ENCODE data around the gene NDUFB11.
"Not testable (repeated sequence)": the region's sequence is repeated elsewhere in the genome, so short reads cannot be mapped to it uniquely, and the experiment has no call there.

Gene NDUFB11

GRCh38 chrX:47146936-47147859 lies 2.7 kb upstream of the NDUFB11 start:
- DNase-seq (ENCODE audit: low read depth in 2 of 2), result no peak

GRCh38 chrX:47146121-47146935 lies 1.8 kb upstream of the NDUFB11 start:
- no peak for DNase-seq (ENCODE audit: low read depth in 2 of 2)

GRCh38 chrX:47145395-47146120 lies 1.1 kb upstream of the NDUFB11 start:
- DNase-seq (ENCODE audit: low read depth in 2 of 2), result no peak

DNA sequence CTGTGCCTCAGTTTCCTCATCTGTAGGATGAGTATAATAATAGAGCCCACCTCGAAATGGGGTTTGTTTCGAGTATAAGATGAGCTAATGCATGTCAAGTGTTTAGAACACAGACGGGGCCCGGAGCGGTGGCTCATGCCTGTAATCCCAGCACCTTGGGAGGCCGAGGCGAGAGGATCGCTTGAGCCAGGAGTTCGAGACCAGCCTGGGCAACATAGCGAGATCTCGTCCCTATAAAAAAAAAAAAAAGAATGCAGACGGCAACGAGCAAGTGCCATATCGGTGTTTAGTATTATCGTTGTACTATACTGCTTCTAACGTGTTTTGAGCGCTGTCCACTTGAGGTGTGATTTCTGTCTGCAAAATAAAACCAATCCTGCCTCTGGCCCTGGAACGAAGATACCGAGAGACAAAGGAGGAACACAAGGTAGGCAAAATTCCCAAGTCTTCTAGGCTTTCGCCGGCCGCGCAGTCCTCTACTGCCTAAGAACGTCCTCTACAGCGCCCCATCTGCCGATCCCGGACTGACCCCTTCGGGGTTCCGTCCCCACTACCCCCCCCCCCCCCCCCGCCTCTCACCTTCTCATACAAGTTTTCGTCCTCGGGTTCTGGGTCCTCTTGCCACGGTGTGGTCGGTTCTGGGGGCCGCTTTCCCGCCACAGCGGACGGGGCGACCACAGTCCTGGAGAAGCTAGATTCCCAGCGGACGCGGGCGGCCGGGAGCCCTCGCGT lies 442 bp downstream of the NDUFB11 start:
- DNase-seq (ENCODE audit: low read depth in 2 of 2), result peak in 1 of 2 donors; percentile 4

GRCh38 chrX:47138171-47138570 lies 6.3 kb downstream of the NDUFB11 start:
- DNase-seq (ENCODE audit: low read depth in 2 of 2), result no peak

DNA sequence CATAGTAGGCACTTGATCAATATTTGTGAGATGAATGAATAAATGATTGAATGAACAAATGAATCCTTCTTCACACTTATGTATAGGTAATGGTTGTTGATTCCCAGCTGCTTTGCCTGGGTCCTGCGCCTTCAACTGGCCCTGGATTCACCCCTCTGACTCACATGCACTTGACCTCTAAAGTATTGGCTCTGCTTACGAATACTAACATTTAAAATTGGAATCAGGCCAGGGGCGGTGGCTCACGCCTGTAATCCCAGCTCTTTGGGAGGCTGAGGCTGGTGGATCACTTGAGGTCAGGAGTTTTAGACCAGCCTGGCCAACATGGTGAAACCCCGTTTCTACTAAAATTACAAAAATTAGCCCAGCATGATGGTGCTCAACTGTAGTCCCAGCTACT lies 8.9 kb downstream of the NDUFB11 start:
- DNase-seq (ENCODE audit: low read depth in 2 of 2), result not testable (repeated sequence)

GRCh38 chrX:47133493-47133892 lies 11.0 kb downstream of the NDUFB11 start:
- DNase-seq (ENCODE audit: low read depth in 2 of 2), result no peak

GRCh38 chrX:47129899-47130358 lies 14.6 kb downstream of the NDUFB11 start:
- DNase-seq (ENCODE audit: low read depth in 2 of 2), result no peak

- peak; percentile 63 to 78 for DNase-seq (ENCODE audit: low read depth in 2 of 2)
Measured at GRCh38 chrX:47129157-47129898, 15.2 kb downstream of the NDUFB11 start.

GRCh38 chrX:47124466-47124865 lies 20.0 kb downstream of the NDUFB11 start:
- DNase-seq (ENCODE audit: low read depth in 2 of 2), result not testable (repeated sequence)

- not testable (repeated sequence) for DNase-seq (ENCODE audit: low read depth in 2 of 2)
Measured at GRCh38 chrX:47116551-47117110, 27.9 kb downstream of the NDUFB11 start.

DNA sequence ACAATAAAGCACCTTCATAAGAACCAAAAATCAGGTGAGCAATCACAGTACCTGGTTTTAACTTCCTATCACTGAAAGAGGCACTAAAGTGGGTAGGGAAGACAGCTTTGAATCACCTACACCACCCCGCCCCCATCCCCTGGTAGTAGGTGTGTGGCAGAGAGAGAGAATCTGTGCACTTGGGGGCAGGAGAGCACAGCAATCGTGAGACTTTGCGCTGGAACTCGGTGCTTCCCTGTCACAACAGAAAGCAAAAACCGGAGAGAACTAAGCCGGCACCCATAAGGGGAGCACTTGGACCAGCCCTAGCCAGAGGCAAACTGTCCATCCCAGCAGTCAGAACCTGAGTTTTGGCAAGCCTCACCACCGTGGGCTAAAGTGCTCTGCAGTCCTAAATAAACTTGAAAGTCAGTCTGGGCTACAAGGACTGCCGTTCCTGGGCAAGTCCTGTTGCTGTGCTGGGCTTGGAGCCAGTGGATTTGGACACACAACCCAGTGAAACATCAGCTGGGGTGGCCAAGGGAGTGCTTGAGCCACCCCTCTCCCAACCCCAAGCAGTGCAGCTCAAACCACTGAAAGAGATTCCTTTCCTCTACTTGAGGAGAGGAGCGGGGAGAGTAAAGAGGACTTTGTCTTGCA lies 32.1 kb downstream of the NDUFB11 start:
- DNase-seq (ENCODE audit: low read depth in 2 of 2), result no peak

DNA sequence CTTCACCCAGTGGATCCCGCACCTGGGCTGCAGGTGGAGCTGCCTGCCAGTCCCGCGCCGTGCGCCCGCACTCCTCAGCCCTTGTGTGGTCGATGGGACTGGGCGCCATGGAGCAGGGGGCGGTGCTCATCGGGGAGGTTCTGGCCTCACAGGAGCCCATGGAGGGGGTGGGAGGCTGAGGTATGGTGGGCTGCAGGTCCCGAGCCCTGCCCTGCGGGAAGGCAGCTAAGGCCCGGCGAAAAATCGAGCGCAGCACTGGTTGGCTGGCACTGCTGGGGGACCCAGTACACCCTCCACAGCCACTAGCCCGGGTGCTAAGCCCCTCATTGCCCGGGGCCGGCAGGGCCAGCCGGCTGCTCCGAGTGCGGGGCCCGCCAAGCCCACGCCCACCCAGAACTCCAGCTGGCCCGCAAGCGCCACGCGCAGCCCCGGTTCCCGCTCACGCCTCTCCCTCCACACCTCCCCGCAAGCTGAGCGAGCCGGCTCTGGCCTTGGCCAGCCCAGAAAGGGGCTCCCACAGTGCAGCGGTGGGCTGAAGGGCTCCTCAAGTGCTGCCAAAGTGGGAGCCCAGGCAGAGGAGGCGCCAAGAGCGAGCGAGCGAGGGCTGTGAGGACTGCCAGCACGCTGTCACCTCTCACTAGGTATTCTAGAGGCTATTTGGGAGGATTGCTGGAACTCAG lies 33.4 kb downstream of the NDUFB11 start:
- not testable (repeated sequence) for DNase-seq (ENCODE audit: low read depth in 2 of 2)

- DNase-seq (ENCODE audit: low read depth in 2 of 2), result no peak
Measured at GRCh38 chrX:47101206-47101605, 43.3 kb downstream of the NDUFB11 start.

- no peak for DNase-seq (ENCODE audit: low read depth in 2 of 2)
Measured at GRCh38 chrX:47098338-47099094, 46.0 kb downstream of the NDUFB11 start.

- DNase-seq (ENCODE audit: low read depth in 2 of 2), result no peak
Measured at GRCh38 chrX:47097018-47097417, 47.5 kb downstream of the NDUFB11 start.

- DNase-seq (ENCODE audit: low read depth in 2 of 2), result no peak
Measured at GRCh38 chrX:47093860-47094259, 50.6 kb downstream of the NDUFB11 start.

DNA sequence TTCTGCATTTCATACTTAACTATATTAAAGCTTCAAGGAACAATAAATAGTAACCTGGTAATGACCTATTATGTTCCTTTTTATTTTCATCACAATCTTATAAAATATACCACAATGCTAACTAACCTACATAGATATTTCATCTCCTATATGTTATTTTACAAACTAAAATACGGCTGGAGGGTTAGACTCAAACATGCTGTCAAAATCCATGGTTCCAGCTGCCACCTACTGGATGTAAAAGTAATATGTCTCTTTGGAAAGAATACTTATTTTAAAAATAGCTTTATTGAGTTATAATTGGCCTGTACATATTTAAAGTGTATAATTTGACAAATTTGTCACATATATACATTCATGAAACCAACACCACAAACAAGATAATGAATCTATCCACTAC lies 51.3 kb downstream of the NDUFB11 start:
- DNase-seq (ENCODE audit: low read depth in 2 of 2), result no peak
